Measurements from ENCODE around the gene PATZ1.

DNA sequence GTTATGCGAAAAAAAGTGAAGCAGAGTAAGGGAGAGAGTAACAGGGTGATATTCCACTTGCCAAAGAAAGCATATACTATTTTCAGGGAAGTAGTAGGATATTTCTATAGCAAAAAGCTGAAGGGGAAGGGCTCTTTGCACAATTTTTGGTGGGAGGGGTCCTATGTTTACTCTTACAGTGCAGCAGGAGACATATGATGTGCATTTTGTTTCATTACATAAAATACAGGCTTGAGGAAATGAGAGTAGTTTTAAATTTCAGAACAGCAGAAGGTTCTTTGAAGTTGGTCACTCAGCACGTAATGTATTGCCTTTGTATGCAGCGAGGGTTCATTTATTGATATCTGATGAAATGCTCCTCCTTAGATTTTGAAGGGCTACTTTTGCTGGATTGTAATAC, 50.8 kb downstream of the PATZ1 start:
- TF ChIP-seq, protein P1, sequence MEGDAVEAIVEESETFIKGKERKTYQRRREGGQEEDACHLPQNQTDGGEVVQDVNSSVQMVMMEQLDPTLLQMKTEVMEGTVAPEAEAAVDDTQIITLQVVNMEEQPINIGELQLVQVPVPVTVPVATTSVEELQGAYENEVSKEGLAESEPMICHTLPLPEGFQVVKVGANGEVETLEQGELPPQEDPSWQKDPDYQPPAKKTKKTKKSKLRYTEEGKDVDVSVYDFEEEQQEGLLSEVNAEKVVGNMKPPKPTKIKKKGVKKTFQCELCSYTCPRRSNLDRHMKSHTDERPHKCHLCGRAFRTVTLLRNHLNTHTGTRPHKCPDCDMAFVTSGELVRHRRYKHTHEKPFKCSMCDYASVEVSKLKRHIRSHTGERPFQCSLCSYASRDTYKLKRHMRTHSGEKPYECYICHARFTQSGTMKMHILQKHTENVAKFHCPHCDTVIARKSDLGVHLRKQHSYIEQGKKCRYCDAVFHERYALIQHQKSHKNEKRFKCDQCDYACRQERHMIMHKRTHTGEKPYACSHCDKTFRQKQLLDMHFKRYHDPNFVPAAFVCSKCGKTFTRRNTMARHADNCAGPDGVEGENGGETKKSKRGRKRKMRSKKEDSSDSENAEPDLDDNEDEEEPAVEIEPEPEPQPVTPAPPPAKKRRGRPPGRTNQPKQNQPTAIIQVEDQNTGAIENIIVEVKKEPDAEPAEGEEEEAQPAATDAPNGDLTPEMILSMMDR (IDR thresholded peaks at IDR 0.05 in 2 of 3, conservative IDR thresholded peaks at IDR 0.05 in 1 of 3; ENCODE audit: insufficient read depth in 2 of 3, low read depth in 1 of 3, low read length in 3 of 3), result no peak
- no peak for TF ChIP-seq NR2C2 (CRISPR knock-in tag; IDR thresholded peaks at IDR 0.05)
- no peak for TF ChIP-seq NR2C2 (tag; IDR thresholded peaks at IDR 0.05)
- TF ChIP-seq EZH2 (IDR thresholded peaks at IDR 0.05; ENCODE audit: borderline replicate concordance, low read depth, low read length), result no peak
- no peak for TF ChIP-seq EP300 (IDR thresholded peaks at IDR 0.05; ENCODE audit: low read length)
- TF ChIP-seq, protein P2, sequence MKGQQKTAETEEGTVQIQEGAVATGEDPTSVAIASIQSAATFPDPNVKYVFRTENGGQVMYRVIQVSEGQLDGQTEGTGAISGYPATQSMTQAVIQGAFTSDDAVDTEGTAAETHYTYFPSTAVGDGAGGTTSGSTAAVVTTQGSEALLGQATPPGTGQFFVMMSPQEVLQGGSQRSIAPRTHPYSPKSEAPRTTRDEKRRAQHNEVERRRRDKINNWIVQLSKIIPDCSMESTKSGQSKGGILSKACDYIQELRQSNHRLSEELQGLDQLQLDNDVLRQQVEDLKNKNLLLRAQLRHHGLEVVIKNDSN (CRISPR knock-in tag; IDR thresholded peaks at IDR 0.05), result no peak
- TF ChIP-seq, protein P3, sequence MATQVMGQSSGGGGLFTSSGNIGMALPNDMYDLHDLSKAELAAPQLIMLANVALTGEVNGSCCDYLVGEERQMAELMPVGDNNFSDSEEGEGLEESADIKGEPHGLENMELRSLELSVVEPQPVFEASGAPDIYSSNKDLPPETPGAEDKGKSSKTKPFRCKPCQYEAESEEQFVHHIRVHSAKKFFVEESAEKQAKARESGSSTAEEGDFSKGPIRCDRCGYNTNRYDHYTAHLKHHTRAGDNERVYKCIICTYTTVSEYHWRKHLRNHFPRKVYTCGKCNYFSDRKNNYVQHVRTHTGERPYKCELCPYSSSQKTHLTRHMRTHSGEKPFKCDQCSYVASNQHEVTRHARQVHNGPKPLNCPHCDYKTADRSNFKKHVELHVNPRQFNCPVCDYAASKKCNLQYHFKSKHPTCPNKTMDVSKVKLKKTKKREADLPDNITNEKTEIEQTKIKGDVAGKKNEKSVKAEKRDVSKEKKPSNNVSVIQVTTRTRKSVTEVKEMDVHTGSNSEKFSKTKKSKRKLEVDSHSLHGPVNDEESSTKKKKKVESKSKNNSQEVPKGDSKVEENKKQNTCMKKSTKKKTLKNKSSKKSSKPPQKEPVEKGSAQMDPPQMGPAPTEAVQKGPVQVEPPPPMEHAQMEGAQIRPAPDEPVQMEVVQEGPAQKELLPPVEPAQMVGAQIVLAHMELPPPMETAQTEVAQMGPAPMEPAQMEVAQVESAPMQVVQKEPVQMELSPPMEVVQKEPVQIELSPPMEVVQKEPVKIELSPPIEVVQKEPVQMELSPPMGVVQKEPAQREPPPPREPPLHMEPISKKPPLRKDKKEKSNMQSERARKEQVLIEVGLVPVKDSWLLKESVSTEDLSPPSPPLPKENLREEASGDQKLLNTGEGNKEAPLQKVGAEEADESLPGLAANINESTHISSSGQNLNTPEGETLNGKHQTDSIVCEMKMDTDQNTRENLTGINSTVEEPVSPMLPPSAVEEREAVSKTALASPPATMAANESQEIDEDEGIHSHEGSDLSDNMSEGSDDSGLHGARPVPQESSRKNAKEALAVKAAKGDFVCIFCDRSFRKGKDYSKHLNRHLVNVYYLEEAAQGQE (IDR thresholded peaks at IDR 0.05; ENCODE audit: borderline replicate concordance), result no peak
- TF ChIP-seq, protein P3 (CRISPR knock-in tag; IDR thresholded peaks at IDR 0.05; ENCODE audit: low read depth), result no peak
- TF ChIP-seq CEBPG (CRISPR knock-in tag; IDR thresholded peaks at IDR 0.05), result no peak
- no peak for TF ChIP-seq CEBPG (tag; conservative IDR thresholded peaks at IDR 0.05 in 1 of 2, IDR thresholded peaks at IDR 0.05 in 1 of 2)
- no peak for TF ChIP-seq YY1 (IDR thresholded peaks at IDR 0.05; ENCODE audit: borderline replicate concordance in 1 of 3, control insufficient read depth in 1 of 3, extremely low read depth in 1 of 3, insufficient read depth in 3 of 3, insufficient read length in 1 of 3, insufficient replicate concordance in 2 of 3, low read depth in 1 of 3, low read length in 2 of 3)
- TF ChIP-seq POLR2A (conservative IDR thresholded peaks at IDR 0.05), result no peak
- TF ChIP-seq, protein P4, sequence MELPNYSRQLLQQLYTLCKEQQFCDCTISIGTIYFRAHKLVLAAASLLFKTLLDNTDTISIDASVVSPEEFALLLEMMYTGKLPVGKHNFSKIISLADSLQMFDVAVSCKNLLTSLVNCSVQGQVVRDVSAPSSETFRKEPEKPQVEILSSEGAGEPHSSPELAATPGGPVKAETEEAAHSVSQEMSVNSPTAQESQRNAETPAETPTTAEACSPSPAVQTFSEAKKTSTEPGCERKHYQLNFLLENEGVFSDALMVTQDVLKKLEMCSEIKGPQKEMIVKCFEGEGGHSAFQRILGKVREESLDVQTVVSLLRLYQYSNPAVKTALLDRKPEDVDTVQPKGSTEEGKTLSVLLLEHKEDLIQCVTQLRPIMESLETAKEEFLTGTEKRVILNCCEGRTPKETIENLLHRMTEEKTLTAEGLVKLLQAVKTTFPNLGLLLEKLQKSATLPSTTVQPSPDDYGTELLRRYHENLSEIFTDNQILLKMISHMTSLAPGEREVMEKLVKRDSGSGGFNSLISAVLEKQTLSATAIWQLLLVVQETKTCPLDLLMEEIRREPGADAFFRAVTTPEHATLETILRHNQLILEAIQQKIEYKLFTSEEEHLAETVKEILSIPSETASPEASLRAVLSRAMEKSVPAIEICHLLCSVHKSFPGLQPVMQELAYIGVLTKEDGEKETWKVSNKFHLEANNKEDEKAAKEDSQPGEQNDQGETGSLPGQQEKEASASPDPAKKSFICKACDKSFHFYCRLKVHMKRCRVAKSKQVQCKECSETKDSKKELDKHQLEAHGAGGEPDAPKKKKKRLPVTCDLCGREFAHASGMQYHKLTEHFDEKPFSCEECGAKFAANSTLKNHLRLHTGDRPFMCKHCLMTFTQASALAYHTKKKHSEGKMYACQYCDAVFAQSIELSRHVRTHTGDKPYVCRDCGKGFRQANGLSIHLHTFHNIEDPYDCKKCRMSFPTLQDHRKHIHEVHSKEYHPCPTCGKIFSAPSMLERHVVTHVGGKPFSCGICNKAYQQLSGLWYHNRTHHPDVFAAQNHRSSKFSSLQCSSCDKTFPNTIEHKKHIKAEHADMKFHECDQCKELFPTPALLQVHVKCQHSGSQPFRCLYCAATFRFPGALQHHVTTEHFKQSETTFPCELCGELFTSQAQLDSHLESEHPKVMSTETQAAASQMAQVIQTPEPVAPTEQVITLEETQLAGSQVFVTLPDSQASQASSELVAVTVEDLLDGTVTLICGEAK (IDR thresholded peaks at IDR 0.05), result no peak
- TF ChIP-seq, protein P4 (CRISPR knock-in tag; IDR thresholded peaks at IDR 0.05), result no peak

All from K562 (cell line).